ENCODE data around the gene RAD51B.

- TF ChIP-seq CTCF (IDR thresholded peaks at IDR 0.05) (no peak), POLR2A (IDR thresholded peaks at IDR 0.05) (no peak), POLR2AphosphoS5 (IDR thresholded peaks at IDR 0.05) (peak in 2 of 3 donors; percentile 14 to 57)
Measured at GRCh38 chr14:68510201-68511128, 690.9 kb downstream of the RAD51B start.
